ENCODE measurements around the gene CCDC127. TPM values are rescaled to one million over a fixed set of nuclear protein-coding genes. Genes with fewer than 3 reads are reported as not detected.

The CCDC127 gene
- total RNA-seq, 1 donor from 2014 or later: 8.8 TPM

DNA sequence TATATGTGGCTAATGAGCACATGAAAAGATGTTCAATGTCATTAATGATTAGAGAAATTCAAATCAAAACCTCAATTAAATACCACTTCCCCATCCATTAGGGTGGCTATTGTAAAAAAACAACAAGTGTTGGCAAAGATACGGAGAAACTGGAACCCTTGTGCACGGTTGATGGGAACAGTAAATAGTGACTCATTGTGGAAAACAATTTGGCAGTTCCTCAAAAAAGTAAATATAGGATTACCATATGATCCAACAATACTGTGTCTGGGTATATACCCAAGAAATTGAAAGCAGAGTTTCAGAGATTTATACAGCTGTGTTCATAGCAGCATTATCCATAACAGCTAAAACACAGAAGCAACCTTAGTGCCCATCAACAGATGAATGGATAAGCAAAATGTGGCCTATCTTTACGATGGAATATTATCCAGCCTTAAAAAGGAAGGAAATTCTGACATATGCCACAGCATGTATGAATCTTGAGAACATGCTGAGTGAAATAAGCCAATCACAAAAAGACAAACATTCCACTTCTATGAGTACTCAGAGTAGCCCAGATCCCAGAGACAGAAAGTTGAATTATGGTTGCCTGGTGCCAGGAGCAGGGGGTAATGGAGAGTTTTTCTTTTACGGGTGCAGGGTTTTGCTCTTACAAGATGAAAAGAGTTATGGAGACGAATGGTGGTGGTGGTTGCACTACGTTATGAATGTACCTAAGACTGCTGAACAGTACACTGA lies 68.0 kb downstream of the CCDC127 start:
- Histone ChIP-seq H3K9me3 (ENCODE audit: insufficient read depth, low read depth, low read length) (peaks cover 11% of the 10 kb centered on the region), H3K79me2 (ENCODE audit: insufficient read depth, low read length) (no peaks in the 10 kb centered on the region), H3K27me3 (ENCODE audit: insufficient read depth, low read length) (no peaks in the 10 kb centered on the region), H3K4me3 (ENCODE audit: insufficient read depth, low read depth, low read length) (no peak overlapping the region), H3K27ac (ENCODE audit: low read depth, low read length) (peak overlapping the region; percentile 33), H3K4me1 (ENCODE audit: insufficient read depth, low read length) (peaks cover 22% of the 10 kb centered on the region), H3K9ac (ENCODE audit: low read length) (no peak overlapping the region), H3K36me3 (ENCODE audit: insufficient read depth, low read length) (no peaks in the 10 kb centered on the region), H2AFZ (ENCODE audit: low read depth, low read length) (no peak overlapping the region), H3K4me2 (ENCODE audit: low read length) (peak overlapping the region; percentile 11), H4K20me1 (ENCODE audit: insufficient read depth, low read length) (no peaks in the 10 kb centered on the region)
- FAIRE-seq (peak; percentile 26), DNase-seq (ENCODE audit: low read depth) (peak; percentile 48)
- no peak overlapping the region for H3K27ac Mint-ChIP-seq (ENCODE audit: unreplicated experiment)
- TF ChIP-seq, protein P1, sequence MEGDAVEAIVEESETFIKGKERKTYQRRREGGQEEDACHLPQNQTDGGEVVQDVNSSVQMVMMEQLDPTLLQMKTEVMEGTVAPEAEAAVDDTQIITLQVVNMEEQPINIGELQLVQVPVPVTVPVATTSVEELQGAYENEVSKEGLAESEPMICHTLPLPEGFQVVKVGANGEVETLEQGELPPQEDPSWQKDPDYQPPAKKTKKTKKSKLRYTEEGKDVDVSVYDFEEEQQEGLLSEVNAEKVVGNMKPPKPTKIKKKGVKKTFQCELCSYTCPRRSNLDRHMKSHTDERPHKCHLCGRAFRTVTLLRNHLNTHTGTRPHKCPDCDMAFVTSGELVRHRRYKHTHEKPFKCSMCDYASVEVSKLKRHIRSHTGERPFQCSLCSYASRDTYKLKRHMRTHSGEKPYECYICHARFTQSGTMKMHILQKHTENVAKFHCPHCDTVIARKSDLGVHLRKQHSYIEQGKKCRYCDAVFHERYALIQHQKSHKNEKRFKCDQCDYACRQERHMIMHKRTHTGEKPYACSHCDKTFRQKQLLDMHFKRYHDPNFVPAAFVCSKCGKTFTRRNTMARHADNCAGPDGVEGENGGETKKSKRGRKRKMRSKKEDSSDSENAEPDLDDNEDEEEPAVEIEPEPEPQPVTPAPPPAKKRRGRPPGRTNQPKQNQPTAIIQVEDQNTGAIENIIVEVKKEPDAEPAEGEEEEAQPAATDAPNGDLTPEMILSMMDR (IDR thresholded peaks at IDR 0.05; ENCODE audit: insufficient read depth, low read depth, low read length): no peak
- no peak for TF ChIP-seq EZH2 (IDR thresholded peaks at IDR 0.05; ENCODE audit: insufficient read depth, low read length)
- peaks cover 5% of the 10 kb centered on the region for H3K4me1 Mint-ChIP-seq (ENCODE audit: low read depth, unreplicated experiment)
- no peak overlapping the region for H3K4me3 Mint-ChIP-seq (ENCODE audit: unreplicated experiment)
- H3K36me3 Mint-ChIP-seq (ENCODE audit: low read depth, unreplicated experiment): peaks cover 19% of the 10 kb centered on the region
- H3K9me3 Mint-ChIP-seq (ENCODE audit: unreplicated experiment): peaks cover 16% of the 10 kb centered on the region
- peaks cover 1% of the 10 kb centered on the region for H3K27me3 Mint-ChIP-seq (ENCODE audit: low read depth, unreplicated experiment)

GRCh38 chr5:147751-148150 lies 70.2 kb downstream of the CCDC127 start:
- H3K27ac ChIP-seq (ENCODE audit: low read depth, low read length): no peak overlapping the region
- Mint-ChIP-seq H3K36me3 (ENCODE audit: low read depth, unreplicated experiment) (peaks cover 23% of the 10 kb centered on the region), H3K27ac (ENCODE audit: unreplicated experiment) (no peak overlapping the region), H3K4me1 (ENCODE audit: low read depth, unreplicated experiment) (peaks cover under 1% of the 10 kb centered on the region), H3K9me3 (ENCODE audit: unreplicated experiment) (peaks cover 22% of the 10 kb centered on the region), H3K4me3 (ENCODE audit: unreplicated experiment) (no peak overlapping the region), H3K27me3 (ENCODE audit: low read depth, unreplicated experiment) (peaks cover 10% of the 10 kb centered on the region)
- no peak overlapping the region for H3K4me3 ChIP-seq (ENCODE audit: insufficient read depth, low read depth, low read length)
- no peak for DNase-seq (ENCODE audit: low read depth)
- no peak for TF ChIP-seq EZH2 (IDR thresholded peaks at IDR 0.05; ENCODE audit: insufficient read depth, low read length)
- TF ChIP-seq, protein P1 (IDR thresholded peaks at IDR 0.05; ENCODE audit: insufficient read depth, low read depth, low read length): no peak
- H3K4me1 ChIP-seq (ENCODE audit: insufficient read depth, low read length): peaks cover 2% of the 10 kb centered on the region
- H3K9ac ChIP-seq (ENCODE audit: low read length): no peak overlapping the region
- no peak overlapping the region for H3K4me2 ChIP-seq (ENCODE audit: low read length)
- H3K36me3 ChIP-seq (ENCODE audit: insufficient read depth, low read length): no peaks in the 10 kb centered on the region
- no peak for FAIRE-seq
- no peaks in the 10 kb centered on the region for H3K79me2 ChIP-seq (ENCODE audit: insufficient read depth, low read length)
- peaks cover 11% of the 10 kb centered on the region for H3K9me3 ChIP-seq (ENCODE audit: insufficient read depth, low read depth, low read length)
- no peaks in the 10 kb centered on the region for H4K20me1 ChIP-seq (ENCODE audit: insufficient read depth, low read length)
- no peak overlapping the region for H2AFZ ChIP-seq (ENCODE audit: low read depth, low read length)
- no peaks in the 10 kb centered on the region for H3K27me3 ChIP-seq (ENCODE audit: insufficient read depth, low read length)

Other genes starting within 250 kb of the CCDC127 start
- 6.1 and 8.1 TPM in 2 replicates for gene PLEKHG4B, start 126.0 kb downstream of the CCDC127 start, total RNA-seq
- not detected in 2 replicates for gene LRRC14B, start 26.7 kb downstream of the CCDC127 start, total RNA-seq
- 91.7 and 102 TPM in 2 replicates for gene SDHA, start 167 bp upstream of the CCDC127 start, total RNA-seq
- gene PDCD6, start 53.5 kb upstream of the CCDC127 start, total RNA-seq: 99.1 and 99.6 TPM in 2 replicates
- 8.6 and 10.5 TPM in 2 replicates for gene AHRR, start 103.6 kb upstream of the CCDC127 start, total RNA-seq
- gene EXOC3, start 225.0 kb upstream of the CCDC127 start, total RNA-seq: 36.7 and 37.9 TPM in 2 replicates